A549 (cell line): ENCODE results near the gene HHLA2. TPM values are rescaled to one million over a fixed set of nuclear protein-coding genes. Genes with fewer than 3 reads are reported as not detected.

Source experiments
- ATAC-seq, 2 experiments: fragments of 200-7000 bp in 1 of 2; fragments of >200 bp in 1 of 2; cut with Nextera tagmentation in 1 of 2; cut with Tn5 transposase in 1 of 2; 3 replicates each; pipeline versions ENCODE4 v1.8.0 to v1.9.1; 2018 to 2020; ENCODE audit warnings: mild to moderate bottlenecking in 1 of 2, moderate library complexity in 1 of 2
- CTCF ChIA-PET: fragments of 300-600 bp; sonication (Branson Sonifier 250); formaldehyde crosslinking; extraction: SDS; loops from one replicate; lab custom pipeline; 2021; ENCODE audit warnings: antibody characterized with exemption, inconsistent platforms; lab: Yijun Ruan, JAX
- POLR2A ChIA-PET: fragments of 350-600 bp; formaldehyde crosslinking; extraction: SDS; loops from one replicate; lab custom pipeline; 2021; ENCODE audit warnings: antibody characterized with exemption, inconsistent platforms; lab: Yijun Ruan, JAX
- DNase-seq, 2 experiments: peaks; one replicate each; pipeline versions ENCODE4 v3.0.0 to v3.0.0-alpha.2; 2011 to 2016; ENCODE audit warnings: low read depth in 1 of 2, low spot score in 1 of 2
- FAIRE-seq: peaks from 2 replicates; lab custom pipeline; 2011; peaks lifted over from hg19 to GRCh38; lab: Jason Lieb, UNC
- H3K27ac ChIP-seq, 2 experiments: fragments of >200 bp; sonication (Bioruptor Twin); formaldehyde crosslinking; 3 replicates each; pipeline ENCODE4 v1.5.1; 2016 to 2017
- H3K4me1 ChIP-seq: fragments of >200 bp; sonication (Bioruptor Twin); formaldehyde crosslinking; 3 replicates; pipeline ENCODE4 v1.6.1; 2016
- H3K4me2 ChIP-seq: fragments of >200 bp; sonication (Bioruptor Twin); formaldehyde crosslinking; 3 replicates; pipeline ENCODE4 v1.6.1; 2016
- H3K4me3 ChIP-seq: fragments of >200 bp; sonication (Bioruptor Twin); formaldehyde crosslinking; 3 replicates; pipeline ENCODE4 v1.5.1; 2016
- H3K9me3 ChIP-seq: fragments of >200 bp; sonication (Bioruptor Twin); formaldehyde crosslinking; 3 replicates; pipeline ENCODE4 v1.6.1; 2016
- CHD2 ChIP-seq: fragments of 150-350 bp; IDR thresholded peaks from 2 replicates; pipeline ENCODE4 v1.6.1; 2014; ENCODE audit warnings: low read length; ENCODE audit not compliant: partially characterized antibody
- CHD4 ChIP-seq: fragments of 200-600 bp; sonication (generic); IDR thresholded peaks from 2 replicates; pipeline ENCODE4 v1.6.1; 2016; ENCODE audit warnings: antibody characterized with exemption, mild to moderate bottlenecking, borderline replicate concordance
- EHF ChIP-seq: fragments of 250-450 bp; sonication (Bioruptor Pico); IDR thresholded peaks from 2 replicates; pipeline ENCODE4 v1.5.0; 2020; ENCODE audit warnings: mild to moderate bottlenecking
- EHMT2 ChIP-seq: fragments of 200-600 bp; sonication (generic); IDR thresholded peaks from 2 replicates; pipeline ENCODE4 v1.6.1; 2016; ENCODE audit warnings: antibody characterized with exemption, low read depth, mild to moderate bottlenecking, moderate library complexity
- EP300 ChIP-seq, 2 experiments: fragments of >200 bp; sonication (Bioruptor Twin); formaldehyde crosslinking; IDR thresholded peaks; 2 replicates in 1 of 2; 3 replicates in 1 of 2; pipeline ENCODE4 v1.6.1; 2016 to 2017
- FOXS1 ChIP-seq: fragments of 250-450 bp; sonication (Bioruptor Pico); IDR thresholded peaks from 2 replicates; pipeline ENCODE4 v1.5.0; 2020; ENCODE audit warnings: mild to moderate bottlenecking, moderate library complexity
- GATA3 ChIP-seq: IDR thresholded peaks from 2 replicates; pipeline ENCODE4 v1.6.1; 2012; ENCODE audit warnings: borderline replicate concordance
- HOXB13 ChIP-seq: fragments of 250-450 bp; sonication (Bioruptor Pico); IDR thresholded peaks from 2 replicates; pipeline ENCODE4 v1.5.0; 2020; ENCODE audit warnings: low read depth, mild to moderate bottlenecking, moderate library complexity
- KDM1A ChIP-seq: fragments of 200-600 bp; sonication (generic); IDR thresholded peaks from 2 replicates; pipeline ENCODE4 v1.6.1; 2016; ENCODE audit warnings: low read depth, mild to moderate bottlenecking
- MAZ ChIP-seq: fragments of 150-350 bp; IDR thresholded peaks from 2 replicates; pipeline ENCODE4 v1.6.1; 2014; ENCODE audit warnings: antibody characterized with exemption, low read depth, low read length, borderline replicate concordance
- NPAS2 ChIP-seq: fragments of 250-450 bp; sonication (Bioruptor Pico); IDR thresholded peaks from 2 replicates; pipeline ENCODE4 v1.8.0; 2022; ENCODE audit warnings: mild to moderate bottlenecking, moderate library complexity, borderline replicate concordance
- PHF8 ChIP-seq: fragments of 200-600 bp; sonication (generic); IDR thresholded peaks from 2 replicates; pipeline ENCODE4 v1.6.1; 2016; ENCODE audit warnings: low read depth, mild to moderate bottlenecking, antibody characterized with exemption, moderate library complexity, borderline replicate concordance
- POLR2A ChIP-seq: IDR thresholded peaks from 2 replicates; pipeline ENCODE4 v1.6.1; 2012; ENCODE audit warnings: mild to moderate bottlenecking, low read length
- POLR2AphosphoS2 ChIP-seq: conservative IDR thresholded peaks from 2 replicates; pipeline ENCODE4 v1.6.1; 2012; ENCODE audit warnings: low read length, improper control_type of control experiment, inconsistent platforms
- RARB ChIP-seq: fragments of 250-450 bp; sonication (Bioruptor Pico); IDR thresholded peaks from 2 replicates; pipeline ENCODE4 v1.8.0; 2021; ENCODE audit warnings: mild to moderate bottlenecking, moderate library complexity
- RNF2 ChIP-seq: fragments of 200-600 bp; sonication (generic); IDR thresholded peaks from 2 replicates; pipeline ENCODE4 v1.6.1; 2016; ENCODE audit warnings: low read depth, mild to moderate bottlenecking, antibody characterized with exemption, moderate library complexity, borderline replicate concordance
- TP53 ChIP-seq: fragments of 250-450 bp; sonication (Bioruptor Pico); IDR thresholded peaks from 2 replicates; pipeline ENCODE4 v1.5.0; 2021; ENCODE audit warnings: mild to moderate bottlenecking, moderate library complexity
- ZFP36 ChIP-seq: fragments of 450-650 bp; IDR thresholded peaks from 2 replicates; pipeline ENCODE4 v1.6.1; 2014; ENCODE audit warnings: borderline replicate concordance; ENCODE audit not compliant: partially characterized antibody
- ZNF302 ChIP-seq: fragments of 250-450 bp; sonication (Bioruptor Pico); IDR thresholded peaks from 2 replicates; pipeline ENCODE4 v1.9.0; 2021; ENCODE audit warnings: inconsistent platforms, mild to moderate bottlenecking, moderate library complexity
- WGBS: methylation state at CpG from one replicate; pipeline ENCODE4 v1.1.6; 2017; ENCODE audit errors: missing lambda C conversion rate; 5-methylcytosine and 5-hydroxymethylcytosine counted together
- polyA plus RNA-seq, 4 experiments: library from polyadenylated mRNA; depleted of rRNA in 3 of 4; stranded (reverse); fragments of >200 nt; fragmentation: RNase III in 1 of 4; extraction: RNeasy Plus Mini Kit Qiagen cat#74134 plus additional on column Dnase treatment in 1 of 4; gene quantifications; 2 replicates in 3 of 4; 3 replicates in 1 of 4; pipeline ENCODE4 v1.2.3, GENCODE V29; 2011 to 2017
- TF ChIP-seq, protein P1 (sequence below): fragments of >200 bp; sonication (Bioruptor Twin); formaldehyde crosslinking; IDR thresholded peaks from 2 replicates; pipeline ENCODE4 v1.6.1; 2016
- TF ChIP-seq, protein P2 (sequence below): fragments of 450-650 bp; IDR thresholded peaks from 2 replicates; pipeline ENCODE4 v1.6.1; 2014; ENCODE audit warnings: antibody characterized with exemption
- TF ChIP-seq, protein P3 (sequence below): IDR thresholded peaks from 2 replicates; pipeline ENCODE4 v1.6.1; 2012
- TF ChIP-seq, protein P4 (sequence below): fragments of 250-450 bp; sonication (Bioruptor Pico); IDR thresholded peaks from 2 replicates; pipeline ENCODE4 v1.5.0; 2021; ENCODE audit warnings: mild to moderate bottlenecking, moderate library complexity, borderline replicate concordance
- TF ChIP-seq, protein P5 (sequence below): IDR thresholded peaks from 2 replicates; pipeline ENCODE4 v1.6.1; 2012; ENCODE audit warnings: low read depth, borderline replicate concordance
- TF ChIP-seq, protein P6 (sequence below): IDR thresholded peaks from 2 replicates; pipeline ENCODE4 v1.6.1; 2012

HHLA2 gene
- polyA plus RNA-seq, 2 of the 4 experiments (the other 2 are of a cell fraction), result 0.08 to 0.48 TPM

DNA sequence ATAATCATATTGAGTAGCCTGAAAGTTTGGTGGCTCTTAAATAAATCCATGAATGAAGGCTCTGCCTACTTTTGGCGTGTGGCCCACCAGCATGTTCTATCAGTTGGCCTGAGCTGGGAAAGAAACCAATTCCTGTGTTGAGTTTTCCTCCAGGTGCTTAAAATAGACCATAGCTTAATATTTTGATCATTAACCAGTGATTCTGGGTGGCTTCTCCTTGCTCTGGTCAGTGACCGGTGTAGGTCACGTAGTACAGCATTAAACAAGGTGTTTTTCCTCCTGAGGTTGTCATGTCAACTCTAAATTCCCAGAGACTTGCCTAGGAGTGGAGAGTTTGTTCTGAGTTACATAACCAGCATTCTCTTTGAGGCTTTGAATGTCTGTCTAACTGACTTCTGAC is 1.3 kb downstream of the HHLA2 start:
- no peaks in the 10 kb centered on the region for H3K9me3 ChIP-seq
- DNase-seq, result no peak
- no peak for ATAC-seq
- no peak for FAIRE-seq
- 49% methylated on average over 3 of the region's 3 CpGs for WGBS
- CTCF ChIA-PET, result no interaction called here
- no peak overlapping the region for H3K4me3 ChIP-seq
- TF ChIP-seq TP53 (CRISPR knock-in tag) (no peak), POLR2A (no peak), NPAS2 (CRISPR knock-in tag) (no peak), EHMT2 (no peak), RNF2 (no peak), ZNF302 (no peak), KDM1A (no peak), ZFP36 (no peak), FOXS1 (no peak), EP300 (IDR thresholded peaks at IDR 0.05) (no peak), RARB (CRISPR knock-in tag) (no peak), POLR2AphosphoS2 (no peak), MAZ (no peak), CHD4 (no peak), CHD2 (no peak), GATA3 (no peak), PHF8 (no peak)
- TF ChIP-seq, protein P1, sequence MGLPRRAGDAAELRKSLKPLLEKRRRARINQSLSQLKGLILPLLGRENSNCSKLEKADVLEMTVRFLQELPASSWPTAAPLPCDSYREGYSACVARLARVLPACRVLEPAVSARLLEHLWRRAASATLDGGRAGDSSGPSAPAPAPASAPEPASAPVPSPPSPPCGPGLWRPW, result no peak
- TF ChIP-seq, protein P2, sequence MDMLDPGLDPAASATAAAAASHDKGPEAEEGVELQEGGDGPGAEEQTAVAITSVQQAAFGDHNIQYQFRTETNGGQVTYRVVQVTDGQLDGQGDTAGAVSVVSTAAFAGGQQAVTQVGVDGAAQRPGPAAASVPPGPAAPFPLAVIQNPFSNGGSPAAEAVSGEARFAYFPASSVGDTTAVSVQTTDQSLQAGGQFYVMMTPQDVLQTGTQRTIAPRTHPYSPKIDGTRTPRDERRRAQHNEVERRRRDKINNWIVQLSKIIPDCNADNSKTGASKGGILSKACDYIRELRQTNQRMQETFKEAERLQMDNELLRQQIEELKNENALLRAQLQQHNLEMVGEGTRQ, result no peak
- H3K4me2 ChIP-seq, result no peak overlapping the region
- POLR2A ChIA-PET, result no interaction called here
- H3K4me1 ChIP-seq, result peaks cover 11% of the 10 kb centered on the region; the same call in 1 of the 3 replicates
- H3K27ac ChIP-seq, result no peak overlapping the region

DNA sequence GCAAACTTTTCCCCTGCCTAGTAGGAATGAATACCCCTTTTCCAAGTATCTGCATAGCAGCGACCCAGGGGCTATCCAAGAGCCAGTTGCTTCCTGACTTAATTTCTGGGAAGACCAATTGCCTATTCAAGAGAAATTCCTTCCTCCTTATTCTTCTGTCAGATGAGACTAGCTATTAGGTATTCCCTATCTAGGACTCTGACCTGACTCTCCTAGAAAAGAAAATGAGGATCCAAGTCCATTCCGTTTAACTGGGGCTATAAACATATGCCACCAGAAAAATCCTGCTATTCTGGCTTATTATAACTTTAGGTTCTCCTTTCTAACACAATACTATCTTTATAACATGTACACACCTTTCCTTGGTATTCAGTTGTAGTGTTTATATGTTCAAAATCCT is 1.7 kb downstream of the HHLA2 start:
- TF ChIP-seq HOXB13 (CRISPR knock-in tag) (no peak), POLR2A (no peak), EHF (no peak), ZFP36 (no peak), ZNF302 (no peak), CHD4 (no peak)
- TF ChIP-seq, protein P3, sequence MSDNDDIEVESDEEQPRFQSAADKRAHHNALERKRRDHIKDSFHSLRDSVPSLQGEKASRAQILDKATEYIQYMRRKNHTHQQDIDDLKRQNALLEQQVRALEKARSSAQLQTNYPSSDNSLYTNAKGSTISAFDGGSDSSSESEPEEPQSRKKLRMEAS, result no peak
- TF ChIP-seq, protein P4, sequence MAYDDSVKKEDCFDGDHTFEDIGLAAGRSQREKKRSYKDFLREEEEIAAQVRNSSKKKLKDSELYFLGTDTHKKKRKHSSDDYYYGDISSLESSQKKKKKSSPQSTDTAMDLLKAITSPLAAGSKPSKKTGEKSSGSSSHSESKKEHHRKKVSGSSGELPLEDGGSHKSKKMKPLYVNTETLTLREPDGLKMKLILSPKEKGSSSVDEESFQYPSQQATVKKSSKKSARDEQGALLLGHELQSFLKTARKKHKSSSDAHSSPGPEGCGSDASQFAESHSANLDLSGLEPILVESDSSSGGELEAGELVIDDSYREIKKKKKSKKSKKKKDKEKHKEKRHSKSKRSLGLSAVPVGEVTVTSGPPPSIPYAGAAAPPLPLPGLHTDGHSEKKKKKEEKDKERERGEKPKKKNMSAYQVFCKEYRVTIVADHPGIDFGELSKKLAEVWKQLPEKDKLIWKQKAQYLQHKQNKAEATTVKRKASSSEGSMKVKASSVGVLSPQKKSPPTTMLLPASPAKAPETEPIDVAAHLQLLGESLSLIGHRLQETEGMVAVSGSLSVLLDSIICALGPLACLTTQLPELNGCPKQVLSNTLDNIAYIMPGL (CRISPR knock-in tag), result no peak
- TF ChIP-seq, protein P5, sequence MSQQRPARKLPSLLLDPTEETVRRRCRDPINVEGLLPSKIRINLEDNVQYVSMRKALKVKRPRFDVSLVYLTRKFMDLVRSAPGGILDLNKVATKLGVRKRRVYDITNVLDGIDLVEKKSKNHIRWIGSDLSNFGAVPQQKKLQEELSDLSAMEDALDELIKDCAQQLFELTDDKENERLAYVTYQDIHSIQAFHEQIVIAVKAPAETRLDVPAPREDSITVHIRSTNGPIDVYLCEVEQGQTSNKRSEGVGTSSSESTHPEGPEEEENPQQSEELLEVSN, result no peak
- TF ChIP-seq, protein P6, sequence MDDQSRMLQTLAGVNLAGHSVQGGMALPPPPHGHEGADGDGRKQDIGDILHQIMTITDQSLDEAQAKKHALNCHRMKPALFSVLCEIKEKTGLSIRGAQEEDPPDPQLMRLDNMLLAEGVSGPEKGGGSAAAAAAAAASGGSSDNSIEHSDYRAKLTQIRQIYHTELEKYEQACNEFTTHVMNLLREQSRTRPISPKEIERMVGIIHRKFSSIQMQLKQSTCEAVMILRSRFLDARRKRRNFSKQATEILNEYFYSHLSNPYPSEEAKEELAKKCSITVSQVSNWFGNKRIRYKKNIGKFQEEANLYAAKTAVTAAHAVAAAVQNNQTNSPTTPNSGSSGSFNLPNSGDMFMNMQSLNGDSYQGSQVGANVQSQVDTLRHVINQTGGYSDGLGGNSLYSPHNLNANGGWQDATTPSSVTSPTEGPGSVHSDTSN, result no peak
- ATAC-seq, result no peak
- no peak overlapping the region for H3K27ac ChIP-seq
- CTCF ChIA-PET, result no interaction called here
- FAIRE-seq, result no peak
- DNase-seq, result no peak
- no peak overlapping the region for H3K4me2 ChIP-seq
- H3K4me1 ChIP-seq, result peaks cover 11% of the 10 kb centered on the region; the same call in 1 of the 3 replicates
- H3K4me3 ChIP-seq, result no peak overlapping the region
- no peaks in the 10 kb centered on the region for H3K9me3 ChIP-seq
- POLR2A ChIA-PET, result no interaction called here
- 27% methylated on average over 2 of the region's 2 CpGs for WGBS
